ENCODE data around the gene TRAP1. TPM values are rescaled to one million over a fixed set of nuclear protein-coding genes. Genes with fewer than 3 reads are reported as not detected.

TRAP1 gene
- polyA plus RNA-seq, 4 donors = 25.5 to 89.2 (median 64.5) TPM

- no peak overlapping the region for H3K27ac ChIP-seq (ENCODE audit: low read depth in 1 of 3, low read length in 2 of 3)
- H3K27me3 ChIP-seq (ENCODE audit: control insufficient read depth in 3 of 3, insufficient read depth in 3 of 3, low read length in 3 of 3) = no peaks in the 10 kb centered on the region
- H3K9me3 ChIP-seq (ENCODE audit: control insufficient read depth in 2 of 2, insufficient read depth in 1 of 2, low read depth in 1 of 2, low read length in 1 of 2) = no peaks in the 10 kb centered on the region
- no peak overlapping the region for H3K4me3 ChIP-seq (ENCODE audit: low read depth in 1 of 3, low read length in 3 of 3)
- H3K36me3 ChIP-seq (ENCODE audit: control insufficient read depth in 3 of 3, insufficient read depth in 2 of 3, low read depth in 1 of 3, low read length in 3 of 3) = peaks cover 6 to 68% (median 9%) of the 10 kb centered on the region in 3 donors
- WGBS, 3 donors = 87 to 91% (median 88%) methylated on average over 14 of the region's 14 CpGs
- FAIRE-seq = no peak
- DNase-seq = no peak
- peaks cover 0 to 31% (median 2%) of the 10 kb centered on the region in 3 donors for H3K4me1 ChIP-seq (ENCODE audit: control insufficient read depth in 3 of 3, insufficient read depth in 2 of 3, low read depth in 1 of 3, low read length in 2 of 3)
These were observed 64.7 kb downstream of the TRAP1 start for GRCh38 chr16:3652373-3653195.

GRCh38 chr16:3651461-3652372, 65.6 kb downstream of the TRAP1 start:
- no peaks in the 10 kb centered on the region for H3K9me3 ChIP-seq (ENCODE audit: control insufficient read depth in 2 of 2, insufficient read depth in 1 of 2, low read depth in 1 of 2, low read length in 1 of 2)
- FAIRE-seq (no peak), DNase-seq (no peak)
- no peak overlapping the region for H3K4me3 ChIP-seq (ENCODE audit: low read depth in 1 of 3, low read length in 3 of 3)
- no peak overlapping the region for H3K27ac ChIP-seq (ENCODE audit: low read depth in 1 of 3, low read length in 2 of 3)
- 77 to 89% (median 84%) methylated on average over 18 of the region's 18 CpGs for WGBS, 3 donors
- H3K27me3 ChIP-seq (ENCODE audit: control insufficient read depth in 3 of 3, insufficient read depth in 3 of 3, low read length in 3 of 3) = no peaks in the 10 kb centered on the region
- peaks cover 2 to 31% (median 4%) of the 10 kb centered on the region in 3 donors for H3K4me1 ChIP-seq (ENCODE audit: control insufficient read depth in 3 of 3, insufficient read depth in 2 of 3, low read depth in 1 of 3, low read length in 2 of 3)
- H3K36me3 ChIP-seq (ENCODE audit: control insufficient read depth in 3 of 3, insufficient read depth in 2 of 3, low read depth in 1 of 3, low read length in 3 of 3) = peaks cover 0 to 60% (median 5%) of the 10 kb centered on the region in 3 donors

GRCh38 chr16:3650631-3651265, 66.6 kb downstream of the TRAP1 start:
- no peaks in the 10 kb centered on the region for H3K27me3 ChIP-seq (ENCODE audit: control insufficient read depth in 3 of 3, insufficient read depth in 3 of 3, low read length in 3 of 3)
- H3K4me3 ChIP-seq (ENCODE audit: low read depth in 1 of 3, low read length in 3 of 3) = no peak overlapping the region
- peaks cover 5 to 38% (median 6%) of the 10 kb centered on the region in 3 donors for H3K4me1 ChIP-seq (ENCODE audit: control insufficient read depth in 3 of 3, insufficient read depth in 2 of 3, low read depth in 1 of 3, low read length in 2 of 3)
- H3K27ac ChIP-seq (ENCODE audit: low read depth in 1 of 3, low read length in 2 of 3) = no peak overlapping the region
- DNase-seq (no peak), FAIRE-seq (no peak)
- H3K36me3 ChIP-seq (ENCODE audit: control insufficient read depth in 3 of 3, insufficient read depth in 2 of 3, low read depth in 1 of 3, low read length in 3 of 3) = peaks cover 0 to 54% (median 5%) of the 10 kb centered on the region in 3 donors
- no peaks in the 10 kb centered on the region for H3K9me3 ChIP-seq (ENCODE audit: control insufficient read depth in 2 of 2, insufficient read depth in 1 of 2, low read depth in 1 of 2, low read length in 1 of 2)
- WGBS, 3 donors = 91 to 95% (median 92%) methylated on average over 13 of the region's 13 CpGs

GRCh38 chr16:3646348-3646920, 70.9 kb downstream of the TRAP1 start:
- Histone ChIP-seq H3K4me3 (ENCODE audit: low read depth in 1 of 3, low read length in 3 of 3) (no peak overlapping the region), H3K4me1 (ENCODE audit: control insufficient read depth in 3 of 3, insufficient read depth in 2 of 3, low read depth in 1 of 3, low read length in 2 of 3) (peaks cover 7 to 59% (median 7%) of the 10 kb centered on the region in 3 donors), H3K36me3 (ENCODE audit: control insufficient read depth in 3 of 3, insufficient read depth in 2 of 3, low read depth in 1 of 3, low read length in 3 of 3) (peaks cover 0 to 59% (median 2%) of the 10 kb centered on the region in 3 donors), H3K9me3 (ENCODE audit: control insufficient read depth in 2 of 2, insufficient read depth in 1 of 2, low read depth in 1 of 2, low read length in 1 of 2) (no peaks in the 10 kb centered on the region), H3K27me3 (ENCODE audit: control insufficient read depth in 3 of 3, insufficient read depth in 3 of 3, low read length in 3 of 3) (no peaks in the 10 kb centered on the region), H3K27ac (ENCODE audit: low read depth in 1 of 3, low read length in 2 of 3) (peak overlapping the region; percentile 88 to 98 (median 91))
- no peak for FAIRE-seq
- 16 to 56% (median 41%) methylated on average over 15 of the region's 15 CpGs for WGBS, 3 donors
- peak; percentile 93 to 96 for DNase-seq

GRCh38 chr16:3645504-3646347, 71.6 kb downstream of the TRAP1 start:
- peak overlapping the region; percentile 87 to 98 (median 88) for H3K27ac ChIP-seq (ENCODE audit: low read depth in 1 of 3, low read length in 2 of 3)
- WGBS, 3 donors = 60 to 66% (median 60%) methylated on average over 19 of the region's 19 CpGs
- H3K9me3 ChIP-seq (ENCODE audit: control insufficient read depth in 2 of 2, insufficient read depth in 1 of 2, low read depth in 1 of 2, low read length in 1 of 2) = no peaks in the 10 kb centered on the region
- peak; percentile 64 to 76 for DNase-seq
- H3K27me3 ChIP-seq (ENCODE audit: control insufficient read depth in 3 of 3, insufficient read depth in 3 of 3, low read length in 3 of 3) = no peaks in the 10 kb centered on the region
- H3K4me3 ChIP-seq (ENCODE audit: low read depth in 1 of 3, low read length in 3 of 3) = peak overlapping the region in 1 of 3 donors; percentile 19
- peaks cover 7 to 64% (median 7%) of the 10 kb centered on the region in 3 donors for H3K4me1 ChIP-seq (ENCODE audit: control insufficient read depth in 3 of 3, insufficient read depth in 2 of 3, low read depth in 1 of 3, low read length in 2 of 3)
- FAIRE-seq = no peak
- peaks cover 0 to 59% (median 2%) of the 10 kb centered on the region in 3 donors for H3K36me3 ChIP-seq (ENCODE audit: control insufficient read depth in 3 of 3, insufficient read depth in 2 of 3, low read depth in 1 of 3, low read length in 3 of 3)

- WGBS, 3 donors = 76 to 93% (median 87%) methylated on average over 6 of the region's 6 CpGs
- FAIRE-seq (no peak), DNase-seq (no peak)
- H3K4me3 ChIP-seq (ENCODE audit: low read depth in 1 of 3, low read length in 3 of 3) = no peak overlapping the region
- H3K36me3 ChIP-seq (ENCODE audit: control insufficient read depth in 3 of 3, insufficient read depth in 2 of 3, low read depth in 1 of 3, low read length in 3 of 3) = peaks cover 0 to 60% (median 2%) of the 10 kb centered on the region in 3 donors
- H3K9me3 ChIP-seq (ENCODE audit: control insufficient read depth in 2 of 2, insufficient read depth in 1 of 2, low read depth in 1 of 2, low read length in 1 of 2) = no peaks in the 10 kb centered on the region
- H3K27me3 ChIP-seq (ENCODE audit: control insufficient read depth in 3 of 3, insufficient read depth in 3 of 3, low read length in 3 of 3) = no peaks in the 10 kb centered on the region
- peaks cover 7 to 70% (median 8%) of the 10 kb centered on the region in 3 donors for H3K4me1 ChIP-seq (ENCODE audit: control insufficient read depth in 3 of 3, insufficient read depth in 2 of 3, low read depth in 1 of 3, low read length in 2 of 3)
- peak overlapping the region in 2 of 3 donors; percentile 88 to 98 for H3K27ac ChIP-seq (ENCODE audit: low read depth in 1 of 3, low read length in 2 of 3)
These were observed 72.2 kb downstream of the TRAP1 start for GRCh38 chr16:3645108-3645503.

GRCh38 chr16:3643095-3643730, 74.1 kb downstream of the TRAP1 start:
- Histone ChIP-seq H3K4me3 (ENCODE audit: low read depth in 1 of 3, low read length in 3 of 3) (peak overlapping the region in 1 of 3 donors; percentile 40), H3K9me3 (ENCODE audit: control insufficient read depth in 2 of 2, insufficient read depth in 1 of 2, low read depth in 1 of 2, low read length in 1 of 2) (no peaks in the 10 kb centered on the region), H3K27me3 (ENCODE audit: control insufficient read depth in 3 of 3, insufficient read depth in 3 of 3, low read length in 3 of 3) (no peaks in the 10 kb centered on the region), H3K27ac (ENCODE audit: low read depth in 1 of 3, low read length in 2 of 3) (peak overlapping the region in 1 of 3 donors; percentile 86), H3K36me3 (ENCODE audit: control insufficient read depth in 3 of 3, insufficient read depth in 2 of 3, low read depth in 1 of 3, low read length in 3 of 3) (peaks cover 0 to 58% (median 2%) of the 10 kb centered on the region in 3 donors), H3K4me1 (ENCODE audit: control insufficient read depth in 3 of 3, insufficient read depth in 2 of 3, low read depth in 1 of 3, low read length in 2 of 3) (peaks cover 10 to 87% (median 14%) of the 10 kb centered on the region in 3 donors)
- no peak for DNase-seq
- no peak for FAIRE-seq
- WGBS, 3 donors = 81 to 89% (median 88%) methylated on average over 14 of the region's 14 CpGs
